Hematopoietic multipotent progenitor cell treated with erythropoietin and hydrocortisone succinate and interleukin-3 and kit ligand, for 15 days (in vitro differentiated cells): ENCODE results near the gene DOK4.

Experiments used
- DNase-seq: peaks from one replicate; pipeline ENCODE4 v3.0.0-alpha.2; 2015; ENCODE audit warnings: low spot score

DOK4 gene

DNA sequence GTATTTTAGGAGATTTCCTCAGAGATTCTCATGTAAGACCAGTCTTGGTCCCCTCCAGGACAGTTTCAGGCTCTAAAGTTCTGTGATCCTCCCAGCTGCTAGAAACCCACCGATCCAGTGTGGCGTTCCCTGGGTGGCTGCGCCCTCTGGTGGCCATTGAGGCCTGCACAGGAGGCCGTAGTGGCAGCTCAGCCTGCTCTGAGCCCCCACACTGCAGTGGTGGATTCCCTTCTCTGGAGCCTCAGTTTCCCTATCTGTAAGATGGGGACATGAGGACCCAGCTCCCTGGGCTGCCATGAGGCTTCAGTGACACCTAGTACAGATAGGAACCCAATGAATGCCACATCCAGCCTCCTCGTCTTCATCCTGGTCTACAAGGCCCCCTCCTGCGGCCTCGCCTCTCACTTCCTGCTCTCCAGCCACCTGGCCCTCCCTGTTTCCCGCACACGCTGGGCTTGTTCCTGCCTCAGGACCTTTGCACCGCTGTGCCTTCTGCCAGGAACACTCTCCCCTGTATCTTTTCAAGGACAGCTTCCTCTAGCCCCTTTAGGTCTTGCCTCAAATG, 33.6 kb upstream of the DOK4 start:
- DNase-seq = peak; percentile 70

DNA sequence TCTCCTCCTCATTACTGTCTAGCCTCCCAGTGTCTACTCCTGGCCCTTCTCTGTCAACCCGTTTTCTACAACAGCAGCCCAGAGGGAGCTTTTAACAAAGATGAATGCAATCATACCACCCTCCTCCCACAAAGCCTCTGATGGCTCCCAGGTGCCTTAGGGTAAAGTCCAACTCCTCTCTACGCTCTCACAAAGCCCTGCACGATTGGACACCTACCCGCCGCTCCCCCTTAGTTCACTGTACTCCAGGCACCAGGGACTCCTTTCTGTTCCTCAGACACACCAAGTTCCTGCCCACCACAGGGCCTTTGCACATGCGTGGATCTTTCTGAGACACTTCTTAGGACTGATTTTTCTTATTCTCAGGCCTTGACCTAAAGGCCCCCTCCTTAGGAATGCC, 32.6 kb upstream of the DOK4 start:
- DNase-seq = no peak

DNA sequence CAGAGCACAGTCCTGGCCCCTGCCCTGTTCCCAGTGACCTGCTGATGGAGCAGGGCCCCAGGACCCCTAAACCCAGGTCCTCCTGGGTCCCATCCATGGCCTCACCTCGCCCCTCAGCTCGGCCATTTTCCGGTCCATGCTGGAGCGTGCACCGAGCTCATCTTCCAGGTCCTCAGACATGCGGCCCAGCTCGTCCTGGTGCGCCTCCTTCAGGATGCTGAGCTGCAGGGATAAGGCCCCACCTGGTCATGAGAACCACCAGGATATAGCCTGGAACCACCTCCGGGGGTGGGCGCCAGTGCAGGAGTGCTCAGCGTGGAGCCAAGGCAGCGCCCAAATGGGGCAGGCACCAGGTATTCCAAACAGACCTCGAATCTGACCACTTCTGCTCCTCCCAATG, 32.2 kb upstream of the DOK4 start:
- DNase-seq = no peak

DNA sequence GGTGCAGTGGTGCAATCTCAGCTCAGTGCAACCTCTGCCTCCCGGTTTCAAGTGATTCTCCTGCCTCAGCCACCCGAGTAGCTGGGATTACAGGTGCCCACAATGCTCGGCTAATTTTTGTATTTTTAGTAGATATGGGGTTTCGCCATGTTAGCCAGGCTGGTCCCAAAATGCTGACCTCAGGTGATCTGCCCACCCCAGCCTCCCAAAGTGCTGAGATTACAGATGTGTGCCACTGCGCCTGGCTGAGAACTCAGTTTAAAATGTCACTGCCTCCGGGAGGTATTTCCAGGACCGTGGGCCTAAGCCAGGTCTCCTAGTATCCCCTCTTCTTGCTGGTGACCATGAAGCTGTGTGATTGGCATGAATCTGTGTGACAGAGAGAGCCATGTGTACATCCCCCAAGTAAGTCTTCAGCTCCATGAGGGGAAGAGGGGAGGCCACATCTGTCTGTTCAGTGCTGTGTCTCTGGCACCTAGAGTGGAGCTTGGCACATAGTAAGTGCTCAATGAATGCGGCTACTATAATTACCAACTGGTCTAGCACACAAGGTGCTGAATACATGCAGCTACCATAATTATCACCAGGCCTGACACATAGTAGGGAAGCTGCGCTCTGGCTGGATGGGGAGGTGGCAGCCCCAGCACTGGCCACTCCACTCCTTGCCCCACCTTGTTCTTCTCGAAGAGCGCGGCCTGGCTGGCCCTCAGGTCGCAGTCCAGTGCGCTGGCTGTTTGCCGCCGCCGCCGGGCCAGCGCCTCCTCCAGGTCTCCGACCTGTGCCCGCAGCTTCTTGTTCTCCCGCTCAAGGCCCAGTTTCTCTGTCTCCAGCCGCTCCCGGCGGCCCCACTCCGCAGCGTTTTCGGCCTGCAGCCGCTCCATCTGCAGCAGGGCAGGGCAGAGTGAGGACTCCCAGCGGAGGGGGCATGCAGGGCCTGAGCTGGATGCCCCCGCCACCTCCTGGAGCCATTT, 31.4 kb upstream of the DOK4 start:
- DNase-seq = no peak

DNA sequence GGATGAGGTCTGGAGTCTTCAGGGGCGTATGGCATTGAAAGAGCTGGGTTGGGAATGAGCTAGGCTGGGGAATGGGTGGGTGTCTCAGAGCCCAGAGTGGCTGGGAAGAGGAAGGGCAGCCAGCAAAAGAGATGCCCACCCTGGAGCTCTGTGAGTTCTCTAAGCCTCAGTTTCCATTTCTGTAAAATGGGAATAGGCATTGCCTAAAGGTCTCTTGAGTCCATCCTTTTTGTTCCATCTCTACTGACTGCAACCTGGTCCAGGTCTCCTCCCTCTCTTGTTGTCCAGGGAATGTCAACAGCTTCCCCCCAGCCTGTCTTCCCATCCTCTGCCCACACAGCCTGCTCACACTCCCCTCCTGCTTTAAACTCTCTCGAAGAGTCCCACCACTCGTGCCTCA, 30.5 kb upstream of the DOK4 start:
- no peak for DNase-seq

DNA sequence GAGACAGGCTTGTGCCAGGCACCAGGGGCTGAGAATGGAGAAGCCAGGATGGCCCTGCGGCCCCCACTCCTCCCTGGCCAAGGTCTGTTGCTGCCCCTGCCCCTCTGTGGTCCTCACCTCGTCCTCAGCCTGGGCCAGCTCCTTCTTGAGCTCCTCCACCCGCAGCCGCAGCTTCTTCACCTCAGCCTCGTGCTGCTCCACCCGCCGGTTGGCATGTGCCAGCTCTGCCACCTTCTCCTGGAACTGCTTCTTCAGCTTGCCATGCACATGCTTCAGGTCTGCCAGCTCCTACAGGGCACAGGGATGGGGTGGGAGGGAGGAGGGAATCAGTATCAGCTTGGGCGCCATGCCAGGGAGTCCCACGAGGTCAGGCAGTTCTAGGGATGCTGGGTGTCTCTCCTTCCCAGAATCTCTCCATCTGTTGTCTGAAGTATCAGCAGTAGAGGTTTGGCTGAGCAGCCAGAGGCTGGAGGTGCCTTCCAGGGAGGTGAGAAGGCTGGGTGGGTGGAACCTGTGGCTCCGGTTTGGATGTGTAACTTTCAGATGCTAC, 30.0 kb upstream of the DOK4 start:
- DNase-seq = no peak

DNA sequence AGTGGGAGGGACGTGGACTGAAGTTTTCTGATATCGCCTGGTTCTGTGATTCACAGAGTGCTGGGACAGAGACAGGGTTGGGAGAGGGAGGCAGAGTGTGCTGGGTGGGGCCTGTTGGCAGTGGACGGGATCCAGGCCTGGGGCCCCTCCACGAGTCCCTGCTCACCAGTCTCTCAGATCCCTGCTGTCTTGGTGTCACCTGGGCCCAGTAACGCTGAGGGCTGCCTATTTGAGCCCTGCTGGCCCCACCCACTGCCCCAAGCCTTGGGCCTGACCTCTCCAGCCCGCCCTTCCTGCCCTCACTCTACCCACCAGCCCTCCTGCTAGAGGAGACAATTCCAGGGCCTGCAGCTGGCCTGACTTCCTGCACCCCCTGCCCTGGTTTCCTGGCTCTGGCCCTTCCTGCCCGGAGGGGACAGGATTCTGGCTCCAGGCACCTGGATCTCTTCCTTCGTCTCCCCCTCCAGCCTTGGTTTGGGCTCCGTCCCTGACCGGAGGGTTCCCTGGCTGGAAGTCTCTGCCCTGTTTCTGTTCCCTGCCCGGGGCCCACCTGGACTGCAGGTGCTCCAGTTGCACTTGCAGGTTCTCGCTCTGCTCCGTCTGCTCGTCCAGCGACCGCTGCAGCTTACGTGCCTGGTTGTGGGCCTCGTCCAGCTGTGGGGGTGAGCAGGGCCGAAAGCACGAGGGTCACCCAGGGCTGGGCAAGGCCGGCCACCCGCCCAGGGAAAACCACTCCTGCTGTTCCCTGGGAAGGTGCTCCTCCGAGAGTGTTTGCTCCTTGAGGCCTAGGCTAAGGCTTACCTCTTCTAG, 28.7 kb upstream of the DOK4 start:
- DNase-seq = no peak

DNA sequence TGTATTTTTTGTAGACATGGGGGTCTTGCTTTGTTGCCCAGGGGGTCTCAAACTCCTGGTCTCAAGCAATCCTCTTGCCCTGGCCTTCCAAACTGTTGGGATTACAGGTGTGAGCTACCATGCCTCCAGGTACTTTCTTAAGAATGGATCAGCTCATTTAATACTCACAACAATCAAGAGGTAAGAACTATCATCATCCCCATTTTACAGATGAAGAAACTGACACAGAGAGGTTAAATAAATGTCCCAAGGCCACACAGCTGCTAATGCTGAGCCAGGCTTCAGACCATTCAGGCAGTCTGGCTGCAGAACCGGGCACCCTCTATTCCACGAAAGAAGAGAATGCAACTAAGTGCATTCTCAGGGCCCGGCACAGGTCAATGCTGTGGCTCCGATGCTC, 28.1 kb upstream of the DOK4 start:
- no peak for DNase-seq

DNA sequence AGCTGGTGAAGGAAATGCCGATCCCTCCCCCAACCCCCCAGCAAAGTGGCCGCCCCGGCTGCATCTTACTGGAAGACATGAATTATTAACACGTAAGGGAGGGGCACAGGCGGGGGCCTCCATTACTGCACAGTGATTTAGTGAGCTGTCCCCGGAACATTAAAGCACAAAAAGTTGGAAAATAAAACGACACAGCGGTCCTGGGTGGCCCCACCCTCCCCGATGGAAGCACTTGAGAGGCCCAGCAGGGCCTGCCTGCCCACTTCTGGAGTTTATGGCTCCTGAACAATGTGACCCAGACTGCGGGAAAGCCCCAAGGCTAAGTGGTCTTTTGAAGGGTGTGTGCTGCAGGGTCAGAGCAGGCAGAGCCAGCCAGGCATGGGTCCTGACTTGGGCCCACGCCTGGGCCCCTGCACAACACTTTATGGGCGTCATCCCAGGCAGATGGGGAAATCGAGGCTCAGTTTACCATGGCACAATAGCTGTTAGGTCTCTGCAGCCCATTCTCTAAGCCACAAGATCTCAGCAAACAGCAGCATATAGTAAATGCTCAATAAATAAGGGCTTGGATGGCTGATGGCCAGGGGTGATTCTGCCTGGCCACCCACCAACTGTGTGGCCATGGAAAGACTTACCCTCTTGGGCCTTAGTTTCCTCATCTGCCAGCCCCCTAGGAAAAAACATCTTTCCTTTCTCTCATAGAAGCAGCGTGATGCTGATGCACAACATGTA, 27.2 kb upstream of the DOK4 start:
- DNase-seq = no peak

DNA sequence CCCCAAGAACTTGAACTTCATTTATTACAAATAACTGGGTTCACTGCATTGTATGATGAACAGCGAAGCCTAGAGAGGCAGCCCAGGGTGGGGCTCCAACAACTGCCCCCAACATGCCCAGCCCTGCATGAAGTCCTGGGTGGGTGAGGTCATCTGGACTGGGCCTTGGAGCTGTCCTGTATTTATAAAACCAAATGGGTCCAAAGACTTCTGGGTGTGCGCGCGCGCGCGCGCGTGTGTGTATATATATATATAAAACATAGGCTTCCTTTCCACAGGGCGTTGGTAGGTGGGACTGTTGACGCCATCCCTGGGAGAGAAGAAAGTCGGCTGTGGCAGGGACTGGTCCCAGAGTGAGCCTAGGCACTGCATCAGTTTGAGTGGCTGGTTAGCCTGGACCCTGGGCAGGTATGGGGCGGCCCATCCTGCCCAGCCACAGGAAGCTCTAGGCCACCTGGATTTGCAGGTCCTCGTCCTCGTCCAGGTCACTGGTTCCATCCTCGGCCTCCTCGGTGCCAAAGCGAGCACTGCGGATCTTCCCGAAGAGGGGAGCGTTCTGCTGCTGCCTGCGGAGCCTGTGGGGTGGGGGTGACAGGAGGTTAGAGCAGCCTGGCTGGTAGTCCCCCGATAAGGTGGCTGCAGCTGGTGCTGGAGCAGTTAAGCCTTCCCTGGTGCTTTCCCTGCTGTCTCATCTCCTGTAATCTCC, 26.2 kb upstream of the DOK4 start:
- no peak for DNase-seq

DNA sequence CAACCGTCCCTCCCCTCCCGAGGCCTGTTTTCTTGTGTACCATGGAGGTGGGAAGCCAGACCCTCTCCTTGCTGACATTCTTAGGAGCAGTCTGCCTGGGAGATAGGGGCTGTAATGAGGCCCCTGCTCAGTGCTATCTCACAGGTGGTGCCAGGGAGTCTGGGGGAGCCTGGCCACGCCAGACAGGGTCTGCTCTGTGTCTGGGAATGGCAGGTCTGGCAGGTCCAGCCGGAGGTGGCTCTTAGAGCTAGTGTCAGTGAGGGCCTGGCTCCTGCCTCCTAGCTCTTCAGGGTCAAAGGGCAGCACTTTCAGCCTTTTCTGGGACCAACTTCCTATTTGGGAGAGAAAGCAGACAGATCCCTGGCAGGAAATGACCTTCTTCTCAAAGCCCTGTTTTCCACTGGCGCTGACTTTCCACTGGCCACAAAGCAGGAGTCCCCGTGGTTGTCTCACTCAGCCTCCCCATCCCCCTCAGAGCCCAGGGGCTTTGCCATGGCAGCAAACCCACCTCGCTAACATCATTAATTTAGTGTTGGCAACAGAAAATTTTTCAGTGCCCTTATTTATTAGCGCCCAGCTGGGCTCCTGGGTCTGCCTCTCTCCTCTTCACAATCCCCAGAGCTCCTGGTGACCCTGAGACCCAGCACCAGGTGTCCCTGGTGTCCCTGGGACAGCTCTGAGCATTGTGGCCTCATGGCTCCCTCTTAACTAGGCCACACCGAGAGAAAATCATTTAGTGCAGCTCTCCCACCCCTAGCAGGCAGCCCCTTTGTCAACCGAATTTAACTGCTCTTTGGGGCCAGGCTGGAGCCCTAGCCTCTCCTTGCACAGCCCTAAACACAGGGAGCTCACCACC, 24.0 kb upstream of the DOK4 start:
- no peak for DNase-seq

DNA sequence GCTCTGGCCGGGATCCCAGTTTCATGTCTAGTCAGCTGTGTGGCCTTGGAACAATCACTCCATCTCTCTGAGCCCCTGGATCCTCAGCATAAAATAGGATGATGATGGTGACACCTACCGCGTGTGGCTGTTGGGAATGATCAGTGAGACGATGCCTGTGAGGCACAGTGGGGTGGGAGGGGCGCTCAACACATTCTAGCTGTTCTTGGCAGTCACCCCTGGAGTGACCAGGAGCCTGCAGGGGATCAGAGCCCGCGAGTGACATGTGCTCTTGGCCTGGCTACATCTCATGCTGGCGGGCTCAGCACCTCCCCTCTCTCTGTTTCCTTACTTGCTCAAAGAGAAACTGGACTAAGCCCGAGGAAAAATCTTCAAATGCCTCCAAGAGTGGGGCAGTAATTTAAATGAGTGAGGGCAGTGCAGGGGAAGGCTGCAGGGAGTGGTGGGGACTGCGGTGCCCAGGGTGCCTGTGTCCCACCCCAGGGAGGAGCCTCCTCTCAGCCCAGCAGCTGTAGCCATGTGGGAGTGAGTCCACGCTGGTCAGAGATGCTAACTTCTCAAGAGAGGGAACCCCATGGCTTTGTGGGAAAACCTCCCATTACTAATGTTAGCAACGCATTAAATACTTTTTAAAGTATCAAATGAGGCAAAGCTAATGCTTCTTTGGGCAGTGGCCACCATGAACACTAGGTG, 23.1 kb upstream of the DOK4 start:
- DNase-seq = no peak

DNA sequence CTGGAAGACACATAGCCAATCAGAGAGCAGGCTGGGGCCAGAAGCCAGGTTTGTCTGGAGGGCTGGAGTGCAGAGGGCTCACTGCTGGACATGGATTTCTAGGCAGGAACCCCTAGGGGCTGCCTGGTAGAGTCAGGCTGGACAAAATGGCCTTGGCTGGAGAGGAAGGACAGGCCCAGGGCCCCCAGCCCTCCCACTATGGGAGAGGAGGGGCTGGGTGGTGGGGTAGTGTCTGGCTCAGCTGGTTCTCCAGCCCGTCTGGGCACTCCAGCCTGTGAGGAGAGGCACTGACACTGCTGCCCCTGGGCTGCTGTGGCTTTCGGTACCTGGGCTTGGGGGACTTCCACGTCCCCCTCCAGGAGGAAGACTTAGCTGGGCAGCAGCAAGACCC, 21.7 kb upstream of the DOK4 start:
- no peak for DNase-seq

DNA sequence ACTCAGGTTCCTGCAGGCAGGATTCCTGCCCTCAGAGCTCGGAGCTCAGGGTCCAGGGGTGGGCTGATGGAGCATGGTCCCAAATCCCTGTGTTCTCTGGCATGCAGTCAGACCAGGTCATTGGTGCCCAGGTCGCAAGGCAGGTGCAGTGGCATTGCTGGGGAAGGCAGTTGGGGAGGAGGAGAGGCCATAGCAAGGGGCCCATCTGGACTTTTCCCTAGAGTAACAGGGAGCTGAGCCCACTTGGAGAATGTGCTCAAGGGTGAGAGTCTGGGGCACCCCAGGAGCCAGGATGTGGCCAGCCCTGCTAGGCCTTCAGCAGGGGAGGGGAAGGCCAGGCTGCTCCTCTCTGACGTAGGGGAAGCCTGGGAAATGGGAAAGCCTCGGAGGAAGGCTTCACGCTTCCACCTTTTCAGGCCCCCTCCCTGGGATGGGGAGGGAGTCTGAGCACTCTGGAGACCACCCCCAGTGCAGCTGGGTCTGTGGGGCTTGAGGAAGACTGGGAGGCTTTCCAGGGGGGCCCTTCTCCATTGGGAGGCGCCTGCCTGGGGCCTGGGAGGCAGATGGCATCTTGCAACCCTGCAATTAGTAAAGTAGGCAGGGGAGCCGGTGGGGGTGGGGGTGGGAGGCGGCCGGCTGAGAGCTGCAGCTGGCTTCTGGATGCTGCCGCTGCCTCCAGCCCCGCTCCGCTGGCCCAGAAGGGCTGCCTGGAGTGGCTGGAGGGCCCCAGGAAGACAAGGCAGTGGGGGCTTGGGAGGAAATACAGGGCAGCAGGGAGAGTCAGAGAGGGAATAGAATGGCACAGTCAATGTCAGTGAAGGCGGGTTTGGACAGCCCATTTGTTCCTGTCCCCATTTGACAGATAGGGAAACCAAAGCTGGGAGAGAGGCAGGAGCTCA, 21.1 kb upstream of the DOK4 start:
- no peak for DNase-seq

DNA sequence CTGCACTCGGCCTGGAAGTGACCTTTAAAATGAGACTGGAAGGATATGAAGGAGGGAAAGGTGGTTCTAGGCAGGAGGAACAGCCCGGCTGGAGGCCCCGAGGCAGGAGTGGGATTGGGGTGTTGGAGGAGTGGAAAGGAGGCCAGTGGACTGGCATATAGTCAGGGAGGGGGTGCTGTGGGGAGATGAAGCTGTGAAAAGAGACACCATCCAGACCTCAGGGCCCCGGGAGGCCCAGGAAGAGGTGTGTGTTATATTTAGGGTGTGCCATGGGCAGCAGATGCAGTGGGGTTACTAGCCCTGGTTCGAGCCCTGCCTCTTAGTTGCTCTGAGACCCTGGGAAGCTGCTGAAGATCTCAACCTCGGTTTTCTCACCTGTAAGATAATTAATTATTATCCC, 18.9 kb upstream of the DOK4 start:
- DNase-seq = no peak

DNA sequence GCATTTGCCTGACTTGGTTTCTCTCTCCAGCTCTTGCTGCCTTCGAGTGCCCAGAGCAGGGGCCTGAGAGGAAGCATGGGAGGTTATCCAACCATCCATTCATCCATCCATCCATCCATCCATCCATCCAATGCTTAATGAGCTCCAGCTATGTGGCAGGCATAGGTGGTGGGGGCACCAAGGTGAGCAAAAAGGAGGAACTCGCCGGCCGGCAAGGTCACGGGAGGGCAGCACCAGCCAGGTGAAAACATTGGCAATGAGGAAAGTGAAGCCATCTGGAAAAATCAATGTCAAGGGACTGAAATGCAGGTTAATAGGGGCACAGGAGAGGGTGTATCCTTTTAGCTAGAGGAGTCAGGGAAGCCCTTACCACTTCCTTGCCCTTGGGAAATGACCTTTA, 18.2 kb upstream of the DOK4 start:
- no peak for DNase-seq

DNA sequence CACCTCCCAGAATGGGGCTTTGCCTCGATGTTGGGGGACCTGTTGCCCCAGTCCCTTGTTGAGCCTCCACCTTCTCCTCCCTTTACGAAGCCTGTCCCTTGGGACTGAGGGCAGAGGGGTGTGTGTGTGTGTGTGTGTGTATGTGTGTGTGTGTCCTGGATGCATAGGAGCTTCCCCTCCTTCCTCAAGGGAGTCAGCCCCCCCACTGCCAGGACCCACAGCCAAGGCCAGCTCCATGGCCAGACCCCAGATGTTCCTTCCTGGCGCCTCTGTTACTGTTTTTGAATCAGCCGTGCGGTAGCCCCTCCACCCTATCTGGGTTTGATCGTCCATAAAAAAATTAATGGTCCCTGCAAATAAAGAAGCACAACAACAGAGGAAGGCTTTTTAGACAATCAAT, 17.7 kb upstream of the DOK4 start:
- no peak for DNase-seq

DNA sequence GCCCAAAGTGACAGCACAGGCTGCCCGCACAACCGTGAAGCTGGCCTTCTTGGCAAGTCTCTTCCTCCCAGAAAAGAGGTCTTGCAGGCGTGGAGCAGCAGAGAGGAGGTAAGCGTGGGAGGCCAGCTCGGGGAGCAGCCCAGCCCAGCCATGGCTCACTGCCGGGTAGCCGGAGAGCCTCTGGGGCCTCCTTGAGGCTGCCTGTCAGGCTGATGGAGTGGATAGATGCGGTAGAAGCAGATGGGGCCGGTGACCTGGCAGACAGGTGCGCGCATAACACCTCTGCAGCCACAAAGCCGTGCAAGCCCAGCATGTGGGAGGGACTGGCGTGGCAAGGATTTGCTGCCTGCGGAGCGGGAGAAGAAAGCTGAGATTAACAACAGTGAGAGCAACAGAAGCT, 17.1 kb upstream of the DOK4 start:
- no peak for DNase-seq
